Hepatocyte (in vitro differentiated cells): ENCODE results near the gene SLC29A3. TPM values are rescaled to one million over a fixed set of nuclear protein-coding genes. Genes with fewer than 3 reads are reported as not detected.

ENCODE experiments used
- DNase-seq: peaks from one replicate; pipeline ENCODE4 v3.0.0-alpha.2; 2016; ENCODE audit warnings: low spot score
- H2AFZ ChIP-seq: fragments of 200-600 bp; sonication (generic); 2 replicates; pipeline ENCODE4 v1.6.0; 2016; ENCODE audit warnings: antibody characterized with exemption, mild to moderate bottlenecking
- H3K27ac ChIP-seq: fragments of 200-600 bp; sonication (generic); 2 replicates; pipeline ENCODE4 v1.5.1; 2016; ENCODE audit warnings: mild to moderate bottlenecking
- H3K27me3 ChIP-seq: fragments of 200-600 bp; sonication (generic); 2 replicates; pipeline ENCODE4 v1.6.1; 2016
- H3K36me3 ChIP-seq: fragments of 200-600 bp; sonication (generic); replicated peaks from 2 replicates; pipeline ENCODE4 v1.5.1; 2016; ENCODE audit warnings: low read depth; ENCODE audit not compliant: insufficient read depth
- H3K4me1 ChIP-seq: fragments of 200-600 bp; sonication (generic); 2 replicates; pipeline ENCODE4 v1.5.1; 2016; ENCODE audit warnings: mild to moderate bottlenecking, moderate library complexity; ENCODE audit not compliant: insufficient read depth
- H3K4me2 ChIP-seq: fragments of 200-600 bp; sonication (generic); 2 replicates; pipeline ENCODE4 v1.6.0; 2016
- H3K4me3 ChIP-seq: fragments of 200-600 bp; sonication (generic); 2 replicates; pipeline ENCODE4 v1.5.1; 2016; ENCODE audit warnings: mild to moderate bottlenecking
- H3K79me2 ChIP-seq: fragments of 200-600 bp; sonication (generic); 2 replicates; pipeline ENCODE4 v1.6.0; 2017; ENCODE audit warnings: mild to moderate bottlenecking
- H3K9me2 ChIP-seq: fragments of 200-600 bp; sonication (generic); replicated peaks from 2 replicates; pipeline ENCODE4 v1.6.0; 2017; ENCODE audit warnings: mild to moderate bottlenecking; ENCODE audit not compliant: insufficient read depth
- H3K9me3 ChIP-seq: fragments of 200-600 bp; sonication (generic); 2 replicates; pipeline ENCODE4 v1.5.1; 2016; ENCODE audit warnings: low read depth, mild to moderate bottlenecking
- H4K20me1 ChIP-seq: fragments of 200-600 bp; sonication (generic); 2 replicates; pipeline ENCODE4 v1.6.0; 2016; ENCODE audit warnings: mild to moderate bottlenecking; ENCODE audit not compliant: insufficient read depth, poor library complexity, severe bottlenecking
- CTCF ChIP-seq: fragments of 200-600 bp; sonication (generic); IDR thresholded peaks from 2 replicates; pipeline ENCODE4 v1.5.1; 2016; ENCODE audit warnings: antibody characterized with exemption, mild to moderate bottlenecking; ENCODE audit not compliant: poor library complexity
- EZH2 ChIP-seq: fragments of 200-600 bp; sonication (generic); IDR thresholded peaks from 2 replicates; pipeline ENCODE4 v1.6.1; 2016; ENCODE audit warnings: antibody characterized with exemption, mild to moderate bottlenecking, borderline replicate concordance
- EZH2phosphoT487 ChIP-seq: fragments of 200-600 bp; sonication (generic); IDR thresholded peaks from one replicate; pipeline ENCODE4 v1.6.1; 2018; ENCODE audit warnings: antibody characterized with exemption, mild to moderate bottlenecking, low read depth, moderate library complexity; ENCODE audit not compliant: unreplicated experiment, severe bottlenecking
- WGBS: methylation state at CpG from one replicate; pipeline ENCODE4 v1.1.6; 2016; ENCODE audit warnings: low lambda C conversion rate; ENCODE audit errors: missing lambda C conversion rate; 5-methylcytosine and 5-hydroxymethylcytosine counted together
- polyA plus RNA-seq: library from polyadenylated mRNA; unstranded; fragments of >200 nt; fragmentation: Nextera tagmentation; extraction: Ambion mirVana; gene quantifications from 2 replicates; pipeline ENCODE4 v1.2.1, GENCODE V29; 2016
- total RNA-seq: library from RNA; depleted of rRNA; stranded (reverse); fragments of >200 nt; gene quantifications from 2 replicates; pipeline ENCODE4 v1.2.3, GENCODE V29; 2014

SLC29A3 gene
- total and polyA plus RNA-seq, 2 experiments from 2014 or later = 8.4 to 12.0 TPM

GRCh38 chr10:71303569-71303907 lies 15.5 kb upstream of the SLC29A3 start:
- TF ChIP-seq CTCF (no peak), EZH2 (no peak), EZH2phosphoT487 (no peak)
- WGBS = 100% methylated on average over 1 of the region's 1 CpG

GRCh38 chr10:71304914-71305313 lies 14.1 kb upstream of the SLC29A3 start:
- TF ChIP-seq EZH2 (no peak), CTCF (no peak), EZH2phosphoT487 (no peak)

More at GRCh38 chr10:71303569-71303907, 15.5 kb upstream of the SLC29A3 start:
- no peaks in the 10 kb centered on the region for H3K36me3 ChIP-seq
- no peak overlapping the region for H3K4me3 ChIP-seq
- H3K9me3 ChIP-seq = no peaks in the 10 kb centered on the region
- no peaks in the 10 kb centered on the region for H3K27me3 ChIP-seq
- peaks cover 6% of the 10 kb centered on the region for H3K4me1 ChIP-seq
- H3K9me2 ChIP-seq = no peaks in the 10 kb centered on the region
- no peak overlapping the region for H2AFZ ChIP-seq
- H3K4me2 ChIP-seq = no peak overlapping the region
- no peaks in the 10 kb centered on the region for H4K20me1 ChIP-seq
- H3K79me2 ChIP-seq = no peaks in the 10 kb centered on the region
- DNase-seq = no peak
- H3K27ac ChIP-seq = no peak overlapping the region

GRCh38 chr10:71306979-71307378 lies 12.1 kb upstream of the SLC29A3 start:
- TF ChIP-seq EZH2phosphoT487 = no peak
- TF ChIP-seq EZH2 = no peak
- TF ChIP-seq CTCF = no peak
- H3K4me2 ChIP-seq = no peak overlapping the region
- 41% methylated on average over 3 of the region's 3 CpGs for WGBS
- no peaks in the 10 kb centered on the region for H3K9me2 ChIP-seq
- peaks cover 6% of the 10 kb centered on the region for H3K4me1 ChIP-seq
- no peaks in the 10 kb centered on the region for H3K36me3 ChIP-seq
- H4K20me1 ChIP-seq = no peaks in the 10 kb centered on the region
- no peak overlapping the region for H3K27ac ChIP-seq
- no peaks in the 10 kb centered on the region for H3K79me2 ChIP-seq
- H3K4me3 ChIP-seq = no peak overlapping the region
- H3K27me3 ChIP-seq = no peaks in the 10 kb centered on the region
- no peak overlapping the region for H2AFZ ChIP-seq
- no peak for DNase-seq
- no peaks in the 10 kb centered on the region for H3K9me3 ChIP-seq

More at GRCh38 chr10:71304914-71305313, 14.1 kb upstream of the SLC29A3 start:
- Histone ChIP-seq H3K27ac (no peak overlapping the region), H3K4me1 (peaks cover 6% of the 10 kb centered on the region), H3K9me3 (no peaks in the 10 kb centered on the region), H3K79me2 (no peaks in the 10 kb centered on the region), H3K9me2 (no peaks in the 10 kb centered on the region), H4K20me1 (no peaks in the 10 kb centered on the region), H2AFZ (no peak overlapping the region), H3K27me3 (no peaks in the 10 kb centered on the region), H3K4me2 (no peak overlapping the region), H3K4me3 (no peak overlapping the region), H3K36me3 (no peaks in the 10 kb centered on the region)
- DNase-seq = no peak
- 69% methylated on average over 6 of the region's 6 CpGs for WGBS
